HEK293 (cell line): ENCODE measurements around the gene SPIN3.

Experiments used
- CTCF ChIA-PET: fragments of 350-600 bp; formaldehyde crosslinking; extraction: SDS; loops from one replicate; lab custom pipeline; 2021; ENCODE audit warnings: antibody characterized with exemption; lab: Yijun Ruan, JAX
- POLR2A ChIA-PET: fragments of 300-600 bp; formaldehyde crosslinking; extraction: SDS; loops from one replicate; lab custom pipeline; 2020; ENCODE audit warnings: antibody characterized with exemption, inconsistent platforms; lab: Yijun Ruan, JAX
- H3K27ac ChIP-seq: fragments of 200-500 bp; sonication (Bioruptor generic); 2 replicates; pipeline ENCODE4 v1.5.1; 2014; ENCODE audit warnings: low read depth, low read length, control low read depth, inconsistent platforms; ENCODE audit errors: extremely low read depth
- H3K36me3 ChIP-seq, 2 experiments: fragments of 200-500 bp in 1 of 2; sonication (Bioruptor generic) in 1 of 2; 1 replicate in 1 of 2; 2 replicates in 1 of 2; pipeline ENCODE4 v1.5.1; 2014 to 2017; ENCODE audit warnings: inconsistent platforms in 2 of 2, low read length in 2 of 2; ENCODE audit not compliant: control insufficient read depth in 2 of 2, insufficient read depth in 1 of 2
- H3K4me1 ChIP-seq: fragments of 200-500 bp; sonication (Bioruptor generic); 2 replicates; pipeline ENCODE4 v1.5.1; 2014; ENCODE audit warnings: mild to moderate bottlenecking, low read length, inconsistent platforms; ENCODE audit not compliant: control insufficient read depth, insufficient read depth
- H3K4me3 ChIP-seq: 2 replicates; pipeline ENCODE4 v1.5.1; 2011; ENCODE audit warnings: low read depth, mild to moderate bottlenecking, control low read depth, low read length, moderate library complexity
- H3K9me3 ChIP-seq: fragments of 200-500 bp; sonication (Bioruptor generic); 2 replicates; pipeline ENCODE4 v1.5.1; 2014; ENCODE audit warnings: low read depth, low read length, inconsistent platforms; ENCODE audit not compliant: control insufficient read depth, insufficient read depth
- GLI4 ChIP-seq: fragments of 450-650 bp; formaldehyde crosslinking; IDR thresholded peaks from 2 replicates; pipeline ENCODE4 v1.5.1; 2016; ENCODE audit warnings: missing biosample characterization, missing genetic modification characterization
- SCRT2 ChIP-seq: fragments of 450-650 bp; formaldehyde crosslinking; IDR thresholded peaks from 2 replicates; pipeline ENCODE4 v1.5.1; 2016; ENCODE audit warnings: missing biosample characterization, missing genetic modification characterization
- SETDB1 ChIP-seq: IDR thresholded peaks from one replicate; pipeline ENCODE4 v1.6.1; 2017; ENCODE audit warnings: mild to moderate bottlenecking, low read length, moderate library complexity, mixed read lengths; ENCODE audit not compliant: insufficient read length
- WT1 ChIP-seq: fragments of 450-650 bp; formaldehyde crosslinking; IDR thresholded peaks from 2 replicates; pipeline ENCODE4 v1.5.1; 2016; ENCODE audit warnings: missing biosample characterization, missing genetic modification characterization
- YY1 ChIP-seq: fragments of 450-650 bp; formaldehyde crosslinking; IDR thresholded peaks from 2 replicates; pipeline ENCODE4 v1.5.1; 2018; ENCODE audit warnings: missing biosample characterization, missing genetic modification characterization
- ZBTB17 ChIP-seq: fragments of 450-650 bp; formaldehyde crosslinking; IDR thresholded peaks from 2 replicates; pipeline ENCODE4 v1.5.1; 2016; ENCODE audit warnings: missing biosample characterization, missing genetic modification characterization
- ZBTB48 ChIP-seq: fragments of 450-650 bp; formaldehyde crosslinking; IDR thresholded peaks from 2 replicates; pipeline ENCODE4 v1.5.1; 2016; ENCODE audit warnings: missing biosample characterization, missing genetic modification characterization
- ZFHX2 ChIP-seq: fragments of 450-650 bp; formaldehyde crosslinking; conservative IDR thresholded peaks from 2 replicates; pipeline ENCODE4 v1.5.1; 2016; ENCODE audit warnings: missing biosample characterization, missing genetic modification characterization
- ZNF155 ChIP-seq: fragments of 450-650 bp; formaldehyde crosslinking; IDR thresholded peaks from 2 replicates; pipeline ENCODE4 v1.5.1; 2016; ENCODE audit warnings: missing biosample characterization, missing genetic modification characterization
- ZNF223 ChIP-seq: fragments of 450-650 bp; formaldehyde crosslinking; IDR thresholded peaks from 2 replicates; pipeline ENCODE4 v1.5.1; 2016; ENCODE audit warnings: missing biosample characterization, missing genetic modification characterization
- ZNF23 ChIP-seq: fragments of 450-650 bp; formaldehyde crosslinking; IDR thresholded peaks from 2 replicates; pipeline ENCODE4 v1.5.1; 2016; ENCODE audit warnings: missing biosample characterization, missing genetic modification characterization, borderline replicate concordance
- ZNF266 ChIP-seq: fragments of 450-650 bp; formaldehyde crosslinking; IDR thresholded peaks from 2 replicates; pipeline ENCODE4 v1.5.1; 2016; ENCODE audit warnings: missing biosample characterization, missing genetic modification characterization, low read depth
- ZNF274 ChIP-seq, 2 experiments: fragments of 200-500 bp in 1 of 2; fragments of 450-650 bp in 1 of 2; sonication (Bioruptor generic) in 1 of 2; formaldehyde crosslinking in 1 of 2; IDR thresholded peaks; 2 replicates each; pipeline versions ENCODE4 v1.5.1 to v1.6.1; 2014 to 2016; ENCODE audit warnings: borderline replicate concordance in 1 of 2, inconsistent platforms in 1 of 2, low read length in 1 of 2, missing biosample characterization in 1 of 2, missing genetic modification characterization in 1 of 2
- ZNF302 ChIP-seq: fragments of 450-650 bp; formaldehyde crosslinking; IDR thresholded peaks from 2 replicates; pipeline ENCODE4 v1.5.1; 2016; ENCODE audit warnings: missing biosample characterization, missing genetic modification characterization, low read depth
- ZNF521 ChIP-seq: fragments of 450-650 bp; formaldehyde crosslinking; IDR thresholded peaks from 2 replicates; pipeline ENCODE4 v1.5.1; 2017; ENCODE audit warnings: missing biosample characterization, mild to moderate bottlenecking, missing genetic modification characterization
- ZNF558 ChIP-seq: fragments of 450-650 bp; formaldehyde crosslinking; IDR thresholded peaks from 2 replicates; pipeline ENCODE4 v1.5.1; 2016; ENCODE audit warnings: missing biosample characterization, missing genetic modification characterization
- ZNF747 ChIP-seq: fragments of 450-650 bp; formaldehyde crosslinking; IDR thresholded peaks from 2 replicates; pipeline ENCODE4 v1.5.1; 2016; ENCODE audit warnings: missing biosample characterization, missing genetic modification characterization
- ZNF785 ChIP-seq: fragments of 450-650 bp; formaldehyde crosslinking; IDR thresholded peaks from 2 replicates; pipeline ENCODE4 v1.5.1; 2016; ENCODE audit warnings: missing biosample characterization, missing genetic modification characterization
- TF ChIP-seq, protein P1 (sequence below): fragments of 450-650 bp; formaldehyde crosslinking; IDR thresholded peaks from 2 replicates; pipeline ENCODE4 v1.5.1; 2016; ENCODE audit warnings: missing biosample characterization, missing genetic modification characterization, borderline replicate concordance
- TF ChIP-seq, protein P2 (sequence below): fragments of 450-650 bp; formaldehyde crosslinking; IDR thresholded peaks from 2 replicates; pipeline ENCODE4 v1.5.1; 2017; ENCODE audit warnings: missing biosample characterization, missing genetic modification characterization
- TF ChIP-seq, protein P3 (sequence below): fragments of 450-650 bp; formaldehyde crosslinking; IDR thresholded peaks from 2 replicates; pipeline ENCODE4 v1.5.1; 2016; ENCODE audit warnings: missing biosample characterization, missing genetic modification characterization

The SPIN3 gene

DNA sequence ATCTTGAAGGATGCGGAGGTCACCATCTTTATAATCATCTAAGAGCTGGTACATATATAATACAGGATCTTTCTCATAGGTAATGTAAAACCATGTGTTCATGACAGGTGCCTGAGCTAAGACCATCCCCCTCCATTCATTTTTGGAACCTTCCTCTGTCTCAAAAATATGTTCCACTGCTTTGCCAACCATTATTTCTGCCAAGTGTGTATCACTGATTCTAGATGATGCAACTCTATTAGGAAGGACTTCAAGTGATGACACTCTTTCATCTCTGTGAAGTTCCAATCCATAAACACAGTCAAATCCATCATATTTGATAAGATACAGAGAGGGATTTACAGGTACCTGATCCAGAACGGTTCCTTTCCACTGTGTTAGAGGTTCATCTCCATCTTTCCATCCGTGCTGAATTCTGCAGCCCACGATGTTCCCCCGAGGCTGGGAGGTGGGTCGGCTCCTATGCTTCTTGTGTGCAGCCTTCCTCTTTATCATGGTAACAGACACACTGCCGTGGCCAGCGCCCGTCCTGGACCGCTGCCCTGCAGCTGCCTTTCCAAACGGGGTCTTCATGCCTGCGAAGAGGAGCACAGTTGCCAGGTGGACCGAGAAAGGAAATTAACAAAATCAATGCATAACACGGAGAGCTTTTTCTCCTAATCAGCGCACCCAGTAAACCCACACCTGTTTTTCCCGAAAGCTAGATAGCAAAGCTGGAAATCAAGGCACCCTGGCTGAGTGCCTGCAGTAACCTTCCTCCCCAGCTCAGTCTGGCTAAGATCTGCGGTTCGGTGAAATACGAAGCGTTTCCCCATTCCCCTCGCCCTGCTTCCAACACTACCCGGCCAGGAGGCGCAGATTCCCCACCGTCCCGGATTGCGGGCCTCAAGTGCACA, 718 bp downstream of the SPIN3 start (continued):
- TF ChIP-seq, protein P1, sequence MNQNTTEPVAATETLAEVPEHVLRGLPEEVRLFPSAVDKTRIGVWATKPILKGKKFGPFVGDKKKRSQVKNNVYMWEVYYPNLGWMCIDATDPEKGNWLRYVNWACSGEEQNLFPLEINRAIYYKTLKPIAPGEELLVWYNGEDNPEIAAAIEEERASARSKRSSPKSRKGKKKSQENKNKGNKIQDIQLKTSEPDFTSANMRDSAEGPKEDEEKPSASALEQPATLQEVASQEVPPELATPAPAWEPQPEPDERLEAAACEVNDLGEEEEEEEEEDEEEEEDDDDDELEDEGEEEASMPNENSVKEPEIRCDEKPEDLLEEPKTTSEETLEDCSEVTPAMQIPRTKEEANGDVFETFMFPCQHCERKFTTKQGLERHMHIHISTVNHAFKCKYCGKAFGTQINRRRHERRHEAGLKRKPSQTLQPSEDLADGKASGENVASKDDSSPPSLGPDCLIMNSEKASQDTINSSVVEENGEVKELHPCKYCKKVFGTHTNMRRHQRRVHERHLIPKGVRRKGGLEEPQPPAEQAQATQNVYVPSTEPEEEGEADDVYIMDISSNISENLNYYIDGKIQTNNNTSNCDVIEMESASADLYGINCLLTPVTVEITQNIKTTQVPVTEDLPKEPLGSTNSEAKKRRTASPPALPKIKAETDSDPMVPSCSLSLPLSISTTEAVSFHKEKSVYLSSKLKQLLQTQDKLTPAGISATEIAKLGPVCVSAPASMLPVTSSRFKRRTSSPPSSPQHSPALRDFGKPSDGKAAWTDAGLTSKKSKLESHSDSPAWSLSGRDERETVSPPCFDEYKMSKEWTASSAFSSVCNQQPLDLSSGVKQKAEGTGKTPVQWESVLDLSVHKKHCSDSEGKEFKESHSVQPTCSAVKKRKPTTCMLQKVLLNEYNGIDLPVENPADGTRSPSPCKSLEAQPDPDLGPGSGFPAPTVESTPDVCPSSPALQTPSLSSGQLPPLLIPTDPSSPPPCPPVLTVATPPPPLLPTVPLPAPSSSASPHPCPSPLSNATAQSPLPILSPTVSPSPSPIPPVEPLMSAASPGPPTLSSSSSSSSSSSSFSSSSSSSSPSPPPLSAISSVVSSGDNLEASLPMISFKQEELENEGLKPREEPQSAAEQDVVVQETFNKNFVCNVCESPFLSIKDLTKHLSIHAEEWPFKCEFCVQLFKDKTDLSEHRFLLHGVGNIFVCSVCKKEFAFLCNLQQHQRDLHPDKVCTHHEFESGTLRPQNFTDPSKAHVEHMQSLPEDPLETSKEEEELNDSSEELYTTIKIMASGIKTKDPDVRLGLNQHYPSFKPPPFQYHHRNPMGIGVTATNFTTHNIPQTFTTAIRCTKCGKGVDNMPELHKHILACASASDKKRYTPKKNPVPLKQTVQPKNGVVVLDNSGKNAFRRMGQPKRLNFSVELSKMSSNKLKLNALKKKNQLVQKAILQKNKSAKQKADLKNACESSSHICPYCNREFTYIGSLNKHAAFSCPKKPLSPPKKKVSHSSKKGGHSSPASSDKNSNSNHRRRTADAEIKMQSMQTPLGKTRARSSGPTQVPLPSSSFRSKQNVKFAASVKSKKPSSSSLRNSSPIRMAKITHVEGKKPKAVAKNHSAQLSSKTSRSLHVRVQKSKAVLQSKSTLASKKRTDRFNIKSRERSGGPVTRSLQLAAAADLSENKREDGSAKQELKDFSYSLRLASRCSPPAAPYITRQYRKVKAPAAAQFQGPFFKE (tag by site-specific recombination) = no peak
- TF ChIP-seq ZNF274 (IDR thresholded peaks at IDR 0.05; ENCODE audit: low read length) = no peak
- no peak for TF ChIP-seq ZNF274 (tag by site-specific recombination; IDR thresholded peaks at IDR 0.05; ENCODE audit: borderline replicate concordance)
- no peak for TF ChIP-seq ZNF155 (tag by site-specific recombination)
- TF ChIP-seq ZNF521 (tag by site-specific recombination) = no peak

DNA sequence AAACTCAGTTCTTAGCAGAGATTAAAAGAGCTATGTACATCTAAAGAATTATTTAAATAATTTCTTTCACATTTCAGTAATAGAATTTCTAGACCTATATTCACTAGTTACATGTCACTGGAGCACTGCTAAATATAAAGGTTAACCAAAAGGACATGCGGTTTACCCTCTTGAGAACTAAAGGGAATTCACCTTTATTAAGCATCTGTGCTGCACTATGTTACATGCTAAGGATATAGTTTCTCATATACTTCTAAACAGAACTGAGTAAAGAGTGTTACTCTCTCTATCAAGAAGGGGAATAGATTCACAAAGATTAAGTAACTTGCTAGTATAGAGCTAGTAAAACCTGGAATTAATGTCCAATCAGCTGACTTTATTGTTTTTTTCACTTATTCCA, 7.6 kb downstream of the SPIN3 start:
- ChIA-PET POLR2A (no interaction called here), CTCF (interaction anchor here (1.2 to 2.6 kb wide), 2 partner anchors 9 to 223 kb away, joined by 3 to 10 read pairs; no protein-coding TSS in a partner anchor)
- Histone ChIP-seq H3K27ac (no peak overlapping the region), H3K36me3 (peaks cover 0 to 62% of the 10 kb centered on the region in 2 experiments; a peak in 2 of 3 replicates), H3K9me3 (no peaks in the 10 kb centered on the region; the same call in 1 of the 2 replicates), H3K4me3 (no peak overlapping the region), H3K4me1 (no peaks in the 10 kb centered on the region)
- TF ChIP-seq, protein P2, sequence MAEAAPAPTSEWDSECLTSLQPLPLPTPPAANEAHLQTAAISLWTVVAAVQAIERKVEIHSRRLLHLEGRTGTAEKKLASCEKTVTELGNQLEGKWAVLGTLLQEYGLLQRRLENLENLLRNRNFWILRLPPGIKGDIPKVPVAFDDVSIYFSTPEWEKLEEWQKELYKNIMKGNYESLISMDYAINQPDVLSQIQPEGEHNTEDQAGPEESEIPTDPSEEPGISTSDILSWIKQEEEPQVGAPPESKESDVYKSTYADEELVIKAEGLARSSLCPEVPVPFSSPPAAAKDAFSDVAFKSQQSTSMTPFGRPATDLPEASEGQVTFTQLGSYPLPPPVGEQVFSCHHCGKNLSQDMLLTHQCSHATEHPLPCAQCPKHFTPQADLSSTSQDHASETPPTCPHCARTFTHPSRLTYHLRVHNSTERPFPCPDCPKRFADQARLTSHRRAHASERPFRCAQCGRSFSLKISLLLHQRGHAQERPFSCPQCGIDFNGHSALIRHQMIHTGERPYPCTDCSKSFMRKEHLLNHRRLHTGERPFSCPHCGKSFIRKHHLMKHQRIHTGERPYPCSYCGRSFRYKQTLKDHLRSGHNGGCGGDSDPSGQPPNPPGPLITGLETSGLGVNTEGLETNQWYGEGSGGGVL (tag by site-specific recombination) = no peak
- TF ChIP-seq ZNF223 (tag by site-specific recombination) = no peak
- no peak for TF ChIP-seq GLI4 (tag by site-specific recombination)
- TF ChIP-seq SCRT2 = no peak
- no peak for TF ChIP-seq ZNF266 (tag by site-specific recombination)
- no peak for TF ChIP-seq YY1
- no peak for TF ChIP-seq ZBTB48
- no peak for TF ChIP-seq ZFHX2
- no peak for TF ChIP-seq ZNF747 (tag by site-specific recombination)
- TF ChIP-seq WT1 (tag by site-specific recombination) = no peak
- no peak for TF ChIP-seq ZNF23 (tag by site-specific recombination)
- TF ChIP-seq ZBTB17 (tag by site-specific recombination) = no peak
- no peak for TF ChIP-seq ZNF558
- TF ChIP-seq ZNF302 (tag by site-specific recombination) = no peak
- no peak for TF ChIP-seq SETDB1
- TF ChIP-seq ZNF785 = no peak
- TF ChIP-seq, protein P3, sequence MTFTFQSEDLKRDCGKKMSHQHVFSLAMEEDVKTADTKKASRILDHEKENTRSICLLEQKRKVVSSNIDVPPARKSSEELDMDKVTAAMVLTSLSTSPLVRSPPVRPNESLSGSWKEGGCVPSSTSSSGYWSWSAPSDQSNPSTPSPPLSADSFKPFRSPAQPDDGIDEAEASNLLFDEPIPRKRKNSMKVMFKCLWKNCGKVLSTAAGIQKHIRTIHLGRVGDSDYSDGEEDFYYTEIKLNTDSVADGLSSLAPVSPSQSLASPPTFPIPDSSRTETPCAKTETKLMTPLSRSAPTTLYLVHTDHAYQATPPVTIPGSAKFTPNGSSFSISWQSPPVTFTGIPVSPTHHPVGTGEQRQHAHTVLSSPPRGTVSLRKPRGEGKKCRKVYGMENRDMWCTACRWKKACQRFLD (tag by site-specific recombination) = no peak
- TF ChIP-seq, all 188 proteins: peak for 0
